Ascending aorta (tissue), 2 donors: ENCODE measurements around the gene LPXN. TPM values are rescaled to one million over a fixed set of nuclear protein-coding genes. Genes with fewer than 3 reads are reported as not detected.

ENCODE experiments used
- DNase-seq, 2 donors: peaks; one replicate each; pipeline ENCODE4 v3.0.0-alpha.2; 2019; ENCODE audit warnings: low spot score in 2 of 2
- H3K27ac ChIP-seq, 2 donors: fragments of 200-600 bp; sonication (generic); one replicate each; pipeline ENCODE4 v1.5.1; 2016 to 2017; ENCODE audit warnings: mild to moderate bottlenecking in 1 of 2
- H3K27me3 ChIP-seq: fragments of 200-600 bp; sonication (generic); one replicate; pipeline ENCODE4 v1.5.1; 2017
- H3K36me3 ChIP-seq, 2 donors: fragments of 200-600 bp; sonication (generic); one replicate each; pipeline ENCODE4 v1.5.1; 2016
- H3K4me1 ChIP-seq, 2 donors: fragments of 200-600 bp; sonication (generic); one replicate each; pipeline ENCODE4 v1.5.1; 2016 to 2017; ENCODE audit warnings: mild to moderate bottlenecking in 1 of 2
- H3K4me3 ChIP-seq, 2 donors: fragments of 200-600 bp; sonication (generic); one replicate each; pipeline ENCODE4 v1.5.1; 2016 to 2017; ENCODE audit warnings: mild to moderate bottlenecking in 1 of 2
- H3K9me3 ChIP-seq, 2 donors: fragments of 200-600 bp; sonication (generic); one replicate each; pipeline ENCODE4 v1.5.1; 2016
- CTCF ChIP-seq, 3 experiments: fragments of 200-600 bp in 2 of 3; fragments of 450-650 bp in 1 of 3; sonication (generic) in 2 of 3; IDR thresholded peaks; one replicate each; pipeline ENCODE4 v1.5.1; 2016 to 2019; ENCODE audit warnings: antibody characterized with exemption in 3 of 3, mild to moderate bottlenecking in 1 of 3, moderate library complexity in 1 of 3
- intact Hi-C: fragments of 100-400 bp; cut with DNase I; formaldehyde crosslinking; loops from one replicate; pipeline ENCODE4 v1.15.1; 2023
- total RNA-seq: library from RNA; depleted of rRNA; stranded (reverse); fragments of >200 nt; gene quantifications from one replicate; pipeline ENCODE4 v1.1.0, GENCODE V29; 2016

The LPXN gene
- total RNA-seq, 1 donor from 2014 or later, result 2.1 TPM

- H3K9me3 ChIP-seq, result no peaks in the 10 kb centered on the region
- no peaks in the 10 kb centered on the region for H3K27me3 ChIP-seq
- H3K36me3 ChIP-seq, result no peaks in the 10 kb centered on the region
- peak overlapping the region; percentile 94 to 97 for H3K4me3 ChIP-seq
- peak overlapping the region; percentile 98 to 99 for H3K27ac ChIP-seq
- intact Hi-C loops, result loop anchor here (2.0 to 10.0 kb wide), 10 partner anchors 15 to 1505 kb away; partner anchors contain the start of genes CLP1, CTNND1, FAM111A and OSBP
- H3K4me1 ChIP-seq, result peaks cover 0 to 32% of the 10 kb centered on the region in 2 donors
- DNase-seq, result peak; percentile 77 to 96
- TF ChIP-seq CTCF (IDR thresholded peaks at IDR 0.05), result peak; percentile 65 to 94 (median 73)
Measured at GRCh38 chr11:58579192-58580129, 3.8 kb upstream of the LPXN start.

- Histone ChIP-seq H3K36me3 (no peaks in the 10 kb centered on the region), H3K27me3 (no peaks in the 10 kb centered on the region), H3K9me3 (no peaks in the 10 kb centered on the region), H3K4me3 (peak within 1 kb of the TSS; percentile 94 to 97), H3K27ac (peak within 1 kb of the TSS; percentile 98 to 99), H3K4me1 (peaks cover 0 to 37% of the 10 kb centered on the region in 2 donors)
- DNase-seq, result peak; percentile 92 to 99
- TF ChIP-seq CTCF (IDR thresholded peaks at IDR 0.05), result no peak
- intact Hi-C loops, result loop anchor here (1.0 to 10.0 kb wide), 12 partner anchors 14 to 1504 kb away; partner anchors contain the start of genes CLP1, CTNND1, FAM111A and OSBP
Measured at GRCh38 chr11:58578635-58579191, 3.1 kb upstream of the LPXN start, which contains the start of gene ZFP91. ZFP91 (plus strand) TSS chr11:58579063; CDS start chr11:58579282, 219 bp downstream.

- no peaks in the 10 kb centered on the region for H3K9me3 ChIP-seq
- intact Hi-C loops, result loop anchor here (1.0 to 10.0 kb wide), 12 partner anchors 13 to 1503 kb away; partner anchors contain the start of genes CLP1, CTNND1, FAM111A and OSBP
- no peak for TF ChIP-seq CTCF (IDR thresholded peaks at IDR 0.05)
- H3K27ac ChIP-seq, result peak overlapping the region; percentile 98 to 99
- peak; percentile 77 to 97 for DNase-seq
- no peaks in the 10 kb centered on the region for H3K27me3 ChIP-seq
- peak overlapping the region; percentile 94 to 97 for H3K4me3 ChIP-seq
- peaks cover 0 to 41% of the 10 kb centered on the region in 2 donors for H3K4me1 ChIP-seq
- no peaks in the 10 kb centered on the region for H3K36me3 ChIP-seq
Measured at GRCh38 chr11:58578136-58578634, 2.5 kb upstream of the LPXN start.

- Histone ChIP-seq H3K9me3 (no peaks in the 10 kb centered on the region), H3K27ac (peak overlapping the region; percentile 98 to 99), H3K4me1 (peaks cover 5 to 45% of the 10 kb centered on the region in 2 donors), H3K27me3 (no peaks in the 10 kb centered on the region), H3K36me3 (no peaks in the 10 kb centered on the region), H3K4me3 (peak overlapping the region; percentile 94 to 97)
- intact Hi-C loops, result loop anchor here (1.0 to 10.0 kb wide), 12 partner anchors 13 to 1503 kb away; partner anchors contain the start of genes CLP1, CTNND1, FAM111A and OSBP
- peak in 1 of 2 donors; percentile 84 for DNase-seq
- no peak for TF ChIP-seq CTCF (IDR thresholded peaks at IDR 0.05)
Measured at GRCh38 chr11:58577555-58578135, 2.0 kb upstream of the LPXN start.

- DNase-seq, result no peak
- peak overlapping the region; percentile 98 to 99 for H3K27ac ChIP-seq
- H3K36me3 ChIP-seq, result no peaks in the 10 kb centered on the region
- no peaks in the 10 kb centered on the region for H3K27me3 ChIP-seq
- H3K4me1 ChIP-seq, result peaks cover 7 to 47% of the 10 kb centered on the region in 2 donors
- H3K4me3 ChIP-seq, result peak overlapping the region; percentile 94 to 97
- no peaks in the 10 kb centered on the region for H3K9me3 ChIP-seq
- intact Hi-C loops, result loop anchor here (5.0 to 10.0 kb wide), 7 partner anchors 565 to 1502 kb away; partner anchors contain the start of genes CTNND1, FAM111A, OSBP and SELENOH
- TF ChIP-seq CTCF (IDR thresholded peaks at IDR 0.05), result peak in 2 of 3 experiments; percentile 31 to 45
Measured at GRCh38 chr11:58576887-58577471, 1.3 kb upstream of the LPXN start.
